ENCODE measurements around the gene KCNJ4. TPM values are rescaled to one million over a fixed set of nuclear protein-coding genes. Genes with fewer than 3 reads are reported as not detected.
"Not testable (repeated sequence)": the region's sequence is repeated elsewhere in the genome, so short reads cannot be mapped to it uniquely, and the experiment has no call there.

The KCNJ4 gene
- total RNA-seq, 1 donor from 2014 or later: 16.0 TPM

DNA sequence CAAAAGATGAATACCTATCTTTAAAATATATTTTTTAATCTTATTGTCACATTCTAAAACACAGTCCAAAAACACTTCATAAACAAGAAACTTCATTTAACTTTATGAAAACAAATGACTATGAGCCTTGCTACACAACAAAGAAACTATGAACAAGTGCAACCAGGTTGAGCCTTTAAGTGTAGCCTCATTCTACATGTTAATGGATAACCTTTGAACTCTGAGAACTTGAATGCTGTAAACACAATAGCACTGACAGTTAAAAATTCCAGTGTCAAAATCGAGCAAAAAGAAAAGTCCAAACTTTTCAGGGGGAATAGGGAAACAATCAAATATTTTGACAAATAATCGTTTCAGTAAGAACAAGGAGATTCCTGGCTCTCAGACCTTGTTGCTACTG is 54.7 kb downstream of the KCNJ4 start:
- intact Hi-C loops (cut with DNase I); DNase-seq (ENCODE audit: missing footprints); ATAC-seq: not testable (repeated sequence)

DNA sequence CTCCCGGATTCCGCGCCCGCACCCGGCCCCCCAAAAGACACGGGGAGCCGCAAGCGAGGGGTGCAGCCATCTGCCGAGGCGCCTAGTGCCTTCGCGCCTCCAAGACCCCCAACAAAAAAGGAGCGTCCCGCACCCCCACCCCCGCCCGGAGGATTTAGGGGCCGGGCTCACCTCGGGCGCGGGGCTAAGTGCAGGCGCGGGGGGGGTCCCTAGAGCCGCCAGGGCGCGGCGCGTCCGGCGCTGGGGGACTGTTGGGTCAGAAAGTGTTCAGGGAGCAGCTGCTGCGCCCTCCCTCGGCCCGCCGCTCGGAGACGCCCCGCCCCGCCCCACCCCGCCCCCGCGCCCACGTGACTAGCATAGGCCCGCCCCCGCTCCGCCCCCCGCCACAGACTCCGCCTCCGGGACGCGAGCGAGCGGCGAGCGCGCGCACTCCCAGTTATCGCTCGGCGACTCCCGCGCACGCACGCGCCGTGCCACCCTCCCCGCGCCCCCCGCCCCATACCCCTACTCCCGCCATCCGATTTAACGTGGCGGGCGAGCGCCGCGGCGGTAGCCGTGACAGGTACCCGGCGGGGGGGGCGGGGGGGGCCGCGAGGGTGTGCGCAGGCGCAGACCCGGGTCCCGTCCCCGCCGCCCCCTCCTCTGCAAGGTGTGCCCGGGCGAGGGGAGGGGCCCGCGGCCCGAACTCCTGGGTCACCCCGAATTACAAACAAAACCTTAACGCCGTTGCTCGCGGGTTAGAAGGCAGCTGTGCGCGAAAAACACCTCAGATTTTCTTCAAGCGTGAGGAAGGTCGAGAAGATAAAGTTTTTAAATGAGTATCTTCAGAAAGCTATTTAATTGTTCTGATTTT is 56.2 kb downstream of the KCNJ4 start:
- ATAC-seq: peak; percentile 93
- intact Hi-C loops (cut with DNase I): loop anchor here (2.0 to 5.0 kb wide), 2 partner anchors 63 to 108 kb away; partner anchors contain the start of gene DDX17
- DNase-seq (ENCODE audit: missing footprints): peak; percentile 93

DNA sequence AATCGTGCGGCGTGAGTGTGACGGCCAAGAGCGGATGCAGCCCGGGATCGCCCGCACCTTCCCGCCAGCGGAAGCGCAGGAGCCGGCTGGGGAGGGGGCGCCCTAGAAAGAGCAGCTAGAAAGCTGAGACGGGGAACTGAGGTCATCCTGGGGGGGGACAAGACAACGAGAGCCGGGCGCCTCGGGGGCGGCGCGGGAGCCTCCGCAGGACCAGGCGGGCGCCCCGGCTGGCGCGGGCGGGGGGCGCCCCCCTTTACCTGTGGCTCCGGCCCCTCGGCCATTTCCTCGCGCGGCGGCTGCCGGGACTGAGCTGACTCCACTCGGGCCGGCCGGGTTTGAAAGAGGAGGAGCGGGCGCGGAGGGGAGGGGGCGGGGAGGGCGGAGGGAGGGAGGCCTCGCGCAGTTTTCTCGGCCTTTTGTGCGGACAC is 56.8 kb downstream of the KCNJ4 start:
- DNase-seq (ENCODE audit: missing footprints): peak; percentile 85
- intact Hi-C loops (cut with DNase I): loop anchor here (2.0 to 5.0 kb wide), 2 partner anchors 64 to 109 kb away; partner anchors contain the start of gene DDX17
- ATAC-seq: peak; percentile 74

DNA sequence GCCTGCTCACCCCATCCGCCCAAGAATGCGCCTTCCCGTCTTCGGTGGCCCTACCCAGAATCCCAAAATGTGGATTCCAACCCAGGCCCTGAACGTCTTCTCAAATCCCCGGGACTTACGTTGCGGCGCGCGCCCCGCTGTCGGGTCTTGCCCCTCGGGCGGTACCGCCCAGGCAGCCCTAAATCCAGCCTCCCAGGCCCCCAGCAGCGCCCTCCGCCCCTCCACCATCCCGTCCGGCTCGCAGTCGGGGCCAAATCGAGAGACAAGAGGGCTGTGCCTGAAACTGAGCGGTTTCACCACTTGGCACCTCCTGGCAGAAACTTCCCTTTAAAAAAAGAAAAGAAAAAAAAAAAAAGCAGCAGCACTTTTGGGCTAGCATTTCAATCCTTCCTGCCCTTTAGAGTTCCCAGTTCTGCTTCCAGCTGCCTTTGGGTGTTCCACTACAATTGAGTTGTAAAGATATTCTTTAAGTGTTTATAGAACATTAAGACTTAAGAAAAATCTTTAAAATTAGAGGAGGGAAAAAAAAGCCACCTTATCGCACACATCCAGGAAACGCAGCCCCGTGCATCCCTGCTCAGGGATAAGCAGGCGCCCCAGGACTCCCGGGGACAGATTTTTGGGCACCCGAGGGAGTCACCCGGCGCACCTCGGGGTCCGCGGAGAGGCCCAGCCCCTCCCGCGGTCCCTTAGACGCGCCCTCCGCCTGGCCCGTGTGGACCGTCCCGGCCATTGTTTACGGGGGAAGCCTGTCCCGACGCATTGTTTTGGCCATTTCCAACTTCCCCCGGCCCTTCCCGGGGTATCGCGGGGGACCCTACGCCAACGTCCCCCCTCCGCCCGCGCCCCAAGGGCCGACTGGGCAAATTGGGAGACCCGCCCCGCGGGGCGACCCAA is 57.6 kb downstream of the KCNJ4 start:
- intact Hi-C loops (cut with DNase I): loop anchor here (2.0 to 5.0 kb wide), 2 partner anchors 65 to 109 kb away; partner anchors contain the start of gene DDX17
- ATAC-seq: peak; percentile 45

DNA sequence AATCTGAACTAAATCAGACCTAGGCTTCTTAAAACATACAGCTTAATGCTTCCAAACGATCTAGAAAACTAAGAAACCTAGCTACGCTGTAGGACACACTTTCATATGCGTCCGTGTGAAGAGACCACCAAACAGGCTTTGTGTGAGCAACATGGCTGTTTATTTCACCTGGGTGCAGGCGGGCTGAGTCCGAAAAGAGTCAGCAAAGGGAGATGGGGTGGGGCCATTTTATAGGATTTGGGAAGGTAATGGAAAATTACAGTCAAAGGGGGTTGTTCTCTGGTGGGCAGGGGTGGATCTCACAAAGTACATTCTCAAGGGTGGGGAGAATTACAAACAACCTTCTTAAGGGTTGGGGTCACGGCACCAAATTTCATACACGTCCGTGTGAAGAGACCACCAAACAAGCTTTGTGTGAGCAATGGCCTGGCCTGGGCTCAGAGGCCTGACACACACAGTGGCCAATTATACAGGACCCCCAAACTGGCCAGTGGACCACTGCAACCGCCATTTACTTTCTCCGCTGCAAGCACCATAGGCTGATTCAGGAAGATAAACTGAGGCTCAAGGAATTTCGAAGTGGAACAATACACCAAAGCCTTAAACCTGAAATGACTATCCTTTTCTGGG is 58.4 kb downstream of the KCNJ4 start:
- intact Hi-C loops (cut with DNase I): loop anchor here (5.0 kb wide), 1 partner anchor 66 kb away; no protein-coding TSS in a partner anchor
- DNase-seq (ENCODE audit: missing footprints); ATAC-seq: not testable (repeated sequence)

More for the DNA sequence above, 57.6 kb downstream of the KCNJ4 start:
- DNase-seq (ENCODE audit: missing footprints): peak; percentile 85

DNA sequence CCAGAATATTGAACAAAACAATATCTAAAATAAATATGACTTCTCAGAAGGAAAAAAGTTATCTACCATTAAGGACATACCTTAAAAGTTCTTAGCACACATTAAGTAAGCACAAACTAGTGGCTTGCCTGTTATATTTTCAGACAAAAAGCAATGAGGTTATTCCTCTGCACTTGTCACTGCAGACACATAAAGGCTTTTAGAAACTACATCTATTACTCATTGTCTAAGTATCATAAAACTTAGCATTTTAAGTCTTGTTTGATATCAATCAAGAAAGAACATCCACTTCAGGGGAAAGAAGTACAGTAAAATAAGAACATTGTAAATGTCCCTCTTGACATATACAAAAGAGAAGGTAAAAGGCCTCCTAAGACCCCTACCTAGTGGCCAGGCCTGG is 59.1 kb downstream of the KCNJ4 start:
- intact Hi-C loops (cut with DNase I): loop anchor here (5.0 kb wide), 1 partner anchor 66 kb away; no protein-coding TSS in a partner anchor
- not testable (repeated sequence) for DNase-seq (ENCODE audit: missing footprints); ATAC-seq

DNA sequence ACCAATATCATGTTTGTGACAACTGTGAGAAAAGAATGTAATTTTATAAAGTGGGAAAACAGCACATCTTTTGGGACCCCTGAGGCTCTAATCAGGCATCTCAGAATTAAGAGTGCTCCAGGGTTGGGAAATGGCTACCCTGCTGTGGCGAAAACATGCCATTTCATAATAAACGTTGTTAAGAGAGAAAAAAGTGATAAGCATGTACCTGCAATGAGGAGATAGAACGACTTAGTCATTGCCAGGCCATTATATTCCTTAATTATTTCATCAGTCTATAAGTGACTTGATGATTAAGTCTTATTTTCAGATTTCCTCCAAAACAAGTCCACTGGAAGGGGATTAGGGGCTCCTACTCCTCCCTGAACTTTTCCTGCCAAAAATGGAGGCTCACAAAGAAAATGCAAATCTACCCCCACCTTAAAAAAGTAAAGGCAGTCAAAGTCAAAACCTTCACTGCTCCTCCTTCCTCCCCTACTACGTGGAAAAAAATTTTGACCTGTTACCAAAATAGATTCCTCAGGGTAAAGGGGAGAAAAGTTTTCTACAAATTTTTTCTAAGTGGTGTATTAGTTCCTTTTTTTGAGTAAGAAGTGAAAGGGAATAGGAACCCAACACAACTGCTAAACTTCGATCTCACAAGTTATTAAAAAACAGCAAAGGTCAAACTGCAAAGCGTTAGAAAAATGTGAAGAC is 59.9 kb downstream of the KCNJ4 start:
- not testable (repeated sequence) for DNase-seq (ENCODE audit: missing footprints); ATAC-seq
- intact Hi-C loops (cut with DNase I): loop anchor here (5.0 kb wide), 1 partner anchor 67 kb away; no protein-coding TSS in a partner anchor

DNA sequence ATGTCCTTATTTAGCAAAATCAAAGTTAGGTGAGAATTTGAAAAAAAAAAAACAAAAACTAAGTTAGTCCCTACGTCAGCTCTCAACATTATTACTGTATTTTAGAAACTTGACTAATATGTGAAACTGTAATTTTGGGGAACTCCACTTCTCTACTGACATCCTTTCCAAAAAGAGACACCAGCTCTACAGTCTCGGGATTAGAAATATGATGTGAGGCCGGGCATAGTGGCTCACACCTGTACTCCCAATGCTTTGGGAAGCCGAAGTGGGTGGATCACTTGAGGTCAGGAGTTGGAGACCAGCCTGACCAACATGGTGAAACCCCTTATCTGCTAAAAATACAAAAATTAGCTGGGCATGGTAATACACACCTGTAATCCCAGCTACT is 65.6 kb downstream of the KCNJ4 start:
- DNase-seq (ENCODE audit: missing footprints); ATAC-seq; intact Hi-C loops (cut with DNase I): not testable (repeated sequence)

DNA sequence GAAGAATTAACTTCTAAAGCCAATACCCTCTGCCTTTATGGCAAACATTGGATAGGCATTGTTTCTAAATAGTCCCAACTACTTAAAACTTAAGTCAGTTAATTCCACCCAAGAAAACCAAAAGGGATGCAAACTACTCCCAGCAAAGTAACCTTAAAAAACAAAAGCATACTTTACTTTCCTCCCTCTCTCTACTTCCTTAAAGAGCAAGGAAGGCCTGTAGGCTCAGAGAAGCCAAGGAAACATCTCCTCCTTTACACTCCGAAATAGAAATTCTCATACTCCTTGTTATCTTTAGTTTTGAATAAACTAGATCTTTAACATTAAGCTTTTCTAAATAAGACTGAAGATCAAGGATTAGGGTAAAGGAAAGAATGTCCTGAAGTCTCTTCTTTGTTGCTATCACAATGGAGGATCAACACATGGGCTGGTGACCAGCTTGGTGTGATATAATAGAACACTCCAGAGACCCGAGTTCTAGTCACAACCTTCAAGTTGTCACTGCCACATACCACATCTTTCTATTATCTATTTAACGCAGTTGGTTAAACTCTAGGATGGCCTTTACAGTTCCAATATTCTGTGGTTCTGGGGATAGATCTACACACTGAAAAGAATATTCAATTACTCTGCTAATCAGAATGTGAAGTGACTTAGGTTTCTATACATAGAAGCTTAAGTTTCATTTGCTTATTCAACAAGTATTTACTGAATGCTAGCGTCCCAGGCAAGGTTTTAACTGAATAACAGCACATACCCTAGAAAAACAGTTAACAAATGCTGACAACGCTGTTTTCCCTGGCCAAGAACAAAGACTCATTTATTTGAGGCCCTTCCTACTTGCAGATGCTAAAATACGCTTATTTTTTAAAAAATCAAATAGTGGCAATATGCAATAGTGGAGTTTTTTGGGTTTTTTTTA is 66.2 kb downstream of the KCNJ4 start:
- ATAC-seq; intact Hi-C loops (cut with DNase I); DNase-seq (ENCODE audit: missing footprints): not testable (repeated sequence)

DNA sequence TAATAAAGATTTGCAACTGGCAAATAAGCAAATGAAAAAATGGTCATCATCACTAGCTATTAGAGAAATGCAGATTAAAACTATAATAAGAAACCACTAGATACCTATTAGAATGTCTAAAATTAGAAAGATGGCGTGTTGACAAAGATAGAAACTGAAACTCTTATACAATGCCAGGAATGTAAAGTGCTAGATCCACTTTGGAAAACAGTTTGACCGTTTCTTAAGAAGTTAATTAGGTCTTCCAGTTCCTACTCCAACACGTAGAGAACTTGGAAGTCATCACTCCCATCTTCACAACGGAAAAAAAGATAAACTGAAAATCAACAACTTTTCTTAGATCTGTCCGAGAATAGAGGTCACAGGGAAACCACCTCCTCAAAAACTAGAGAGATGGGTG is 68.1 kb downstream of the KCNJ4 start:
- ATAC-seq; intact Hi-C loops (cut with DNase I); DNase-seq (ENCODE audit: missing footprints): not testable (repeated sequence)

DNA sequence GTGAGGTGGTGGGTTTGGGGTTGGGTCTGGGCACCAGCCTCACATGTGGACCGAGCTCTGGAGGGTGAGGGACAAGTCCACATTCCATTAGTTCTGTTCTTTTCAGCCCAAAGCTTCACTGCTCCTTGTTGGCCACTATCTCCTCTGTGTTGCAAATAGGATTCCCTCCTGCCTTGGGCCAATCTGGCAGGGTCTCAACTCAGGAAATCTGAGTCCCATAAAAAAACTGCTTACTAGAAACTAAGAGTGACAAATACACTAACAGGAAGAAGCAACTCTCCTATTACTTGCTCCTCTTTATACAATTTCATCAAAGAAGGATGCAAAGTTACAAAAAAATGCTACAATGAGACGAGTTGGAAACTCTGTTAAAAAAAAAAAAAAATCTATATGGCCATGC is 71.6 kb downstream of the KCNJ4 start:
- DNase-seq (ENCODE audit: missing footprints) (no peak), ATAC-seq (no peak)
- intact Hi-C loops (cut with DNase I): no loop called here

DNA sequence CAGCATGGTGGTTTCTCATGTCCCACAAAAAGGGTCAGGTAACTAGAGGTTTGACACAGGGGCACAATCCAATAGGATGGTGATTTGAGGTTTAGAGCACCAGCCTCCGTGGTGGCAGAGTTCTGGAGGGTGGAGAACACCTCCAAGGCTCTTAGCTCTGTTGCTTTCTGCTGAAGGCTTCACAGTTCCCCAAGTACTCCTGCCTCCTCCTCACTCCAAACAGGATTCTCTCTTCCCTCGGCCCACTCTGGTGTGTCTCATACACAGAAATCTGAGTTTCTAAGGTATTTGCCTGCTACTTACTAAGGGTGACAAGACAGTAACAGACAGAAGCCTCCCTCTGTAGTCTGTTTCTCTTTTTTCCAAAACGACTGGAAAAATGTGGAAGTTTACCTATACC is 73.6 kb downstream of the KCNJ4 start:
- ATAC-seq; DNase-seq (ENCODE audit: missing footprints); intact Hi-C loops (cut with DNase I): not testable (repeated sequence)

Other genes with a start within 250 kb of the KCNJ4 start
- gene TMEM184B, start 182.2 kb downstream of the KCNJ4 start, total RNA-seq: 43.1 TPM
- 55.4 TPM for gene CSNK1E, start 137.8 kb downstream of the KCNJ4 start, total RNA-seq
- 4.4 TPM for gene KDELR3, start 12.9 kb upstream of the KCNJ4 start, total RNA-seq
- gene DDX17, start 51.1 kb upstream of the KCNJ4 start, total RNA-seq: 195 TPM
- 0.46 TPM for gene DMC1, start 115.0 kb upstream of the KCNJ4 start, total RNA-seq
- gene FAM227A, start 201.2 kb upstream of the KCNJ4 start, total RNA-seq: 0.27 TPM
- 32.9 TPM for gene CBY1, start 201.4 kb upstream of the KCNJ4 start, total RNA-seq
- 66.3 TPM for gene TOMM22, start 226.8 kb upstream of the KCNJ4 start, total RNA-seq
- gene JOSD1, start 245.7 kb upstream of the KCNJ4 start, total RNA-seq: 17.5 TPM

All from Right ventricle myocardium inferior (tissue), 1 donor.